H1 (cell line): ENCODE measurements around the gene KCNB1. TPM values are rescaled to one million over a fixed set of nuclear protein-coding genes. Genes with fewer than 3 reads are reported as not detected.

Experiments used
- CTCF ChIA-PET: fragments of 300-600 bp; sonication (Branson Sonifier 250); formaldehyde crosslinking; loops from one replicate; lab custom pipeline; 2021; ENCODE audit not compliant: partially characterized antibody; lab: Charles Lee
- POLR2A ChIA-PET: fragments of 300-600 bp; sonication (Branson Sonifier 250); formaldehyde crosslinking; loops from one replicate; lab custom pipeline; 2021; ENCODE audit warnings: inconsistent platforms; ENCODE audit not compliant: partially characterized antibody; lab: Charles Lee
- DNase-seq, 2 experiments: peaks; one replicate each; pipeline versions ENCODE4 v3.0.0 to v3.0.0-alpha.2; 2010 to 2022; ENCODE audit warnings: low spot score in 2 of 2, low read depth in 1 of 2, mixed read lengths in 1 of 2
- FAIRE-seq: peaks from 2 replicates; lab custom pipeline; 2011; peaks lifted over from hg19 to GRCh38; lab: Jason Lieb, UNC
- H2AFZ ChIP-seq: 2 replicates; pipeline ENCODE4 v1.8.1; 2012; ENCODE audit warnings: low read length, inconsistent platforms
- H2AK5ac ChIP-seq: 2 replicates; pipeline ENCODE4 v1.6.1; 2013; ENCODE audit warnings: low read depth, low read length
- H2BK120ac ChIP-seq: replicated peaks from 2 replicates; pipeline ENCODE3; 2013; ENCODE audit warnings: low read depth, low read length, inconsistent platforms
- H2BK12ac ChIP-seq: 2 replicates; pipeline ENCODE4 v1.6.1; 2013; ENCODE audit warnings: low read depth, low read length
- H2BK15ac ChIP-seq: 2 replicates; pipeline ENCODE4 v1.6.1; 2013; ENCODE audit warnings: low read length
- H2BK20ac ChIP-seq: 2 replicates; pipeline ENCODE4 v1.6.1; 2013; ENCODE audit warnings: low read length
- H2BK5ac ChIP-seq: 2 replicates; pipeline ENCODE4 v1.6.1; 2013; ENCODE audit warnings: low read depth, low read length
- H3K14ac ChIP-seq: 2 replicates; pipeline ENCODE4 v1.6.1; 2013; ENCODE audit warnings: inconsistent platforms; ENCODE audit not compliant: insufficient read length
- H3K18ac ChIP-seq: 2 replicates; pipeline ENCODE4 v1.6.1; 2013; ENCODE audit warnings: low read length; ENCODE audit errors: extremely low read depth
- H3K23ac ChIP-seq: 2 replicates; pipeline ENCODE4 v1.6.1; 2013; ENCODE audit warnings: inconsistent platforms; ENCODE audit not compliant: insufficient read length
- H3K23me2 ChIP-seq: 2 replicates; pipeline ENCODE4 v1.6.1; 2013; ENCODE audit warnings: low read depth, low read length
- H3K27ac ChIP-seq: 2 replicates; pipeline ENCODE4 v1.6.1; 2011; ENCODE audit warnings: low read depth, low read length, inconsistent platforms
- H3K27me3 ChIP-seq, 4 experiments: replicated peaks in 1 of 4; 1 replicate in 1 of 4; 2 replicates in 3 of 4; pipeline versions ENCODE4 v1.6.1 to v1.8.1; 2011 to 2013; ENCODE audit warnings: low read length in 3 of 4, mild to moderate bottlenecking in 3 of 4, inconsistent platforms in 2 of 4, mixed read lengths in 2 of 4, moderate library complexity in 1 of 4; ENCODE audit not compliant: control insufficient read depth in 3 of 4, insufficient read depth in 3 of 4; ENCODE audit errors: extremely low read depth in 1 of 4
- H3K36me3 ChIP-seq, 4 experiments: 2 replicates each; pipeline versions ENCODE4 v1.6.1 to v1.8.1; 2011 to 2013; ENCODE audit warnings: mild to moderate bottlenecking in 4 of 4, low read length in 3 of 4, moderate library complexity in 2 of 4, control low read depth in 1 of 4, inconsistent platforms in 1 of 4; ENCODE audit not compliant: insufficient read depth in 4 of 4, control insufficient read depth in 2 of 4
- H3K4ac ChIP-seq: replicated peaks from 2 replicates; pipeline ENCODE3; 2013; ENCODE audit warnings: low read length, low read depth, mixed read lengths, inconsistent platforms; ENCODE audit not compliant: insufficient read length
- H3K4me1 ChIP-seq, 4 experiments: replicated peaks in 1 of 4; 1 replicate in 1 of 4; 2 replicates in 3 of 4; pipeline versions ENCODE4 v1.6.1 to v1.8.1; 2011 to 2013; ENCODE audit warnings: low read length in 3 of 4, inconsistent platforms in 2 of 4, mixed read lengths in 1 of 4; ENCODE audit not compliant: insufficient read depth in 4 of 4, control insufficient read depth in 3 of 4
- H3K4me2 ChIP-seq, 2 experiments: 2 replicates each; pipeline versions ENCODE4 v1.6.1 to v1.8.1; 2011 to 2013; ENCODE audit warnings: low read depth in 2 of 2, low read length in 2 of 2, control low read depth in 1 of 2, inconsistent platforms in 1 of 2, mild to moderate bottlenecking in 1 of 2; ENCODE audit not compliant: insufficient read depth in 1 of 2
- H3K4me3 ChIP-seq, 4 experiments: fragments of 200-600, 300-600 bp in 1 of 4; sonication (generic), shearing (Covaris generic), sonication (Bioruptor Twin) in 1 of 4; 2 replicates each; pipeline versions ENCODE4 v1.5.1 to v1.8.1; 2011 to 2016; ENCODE audit warnings: low read length in 4 of 4, low read depth in 3 of 4, control low read depth in 2 of 4, inconsistent platforms in 2 of 4, mild to moderate bottlenecking in 2 of 4, mixed read lengths in 1 of 4, moderate library complexity in 1 of 4; ENCODE audit not compliant: insufficient read depth in 2 of 4; ENCODE audit errors: extremely low read depth in 1 of 4
- H3K56ac ChIP-seq: replicated peaks from 2 replicates; pipeline ENCODE3; 2013; ENCODE audit warnings: low read depth, mild to moderate bottlenecking, mixed read lengths, low read length, inconsistent platforms; ENCODE audit not compliant: insufficient read length
- H3K79me1 ChIP-seq: 2 replicates; pipeline ENCODE4 v1.6.1; 2013; ENCODE audit warnings: low read depth, low read length, control low read depth
- H3K79me2 ChIP-seq, 2 experiments: 2 replicates each; pipeline versions ENCODE4 v1.6.1 to v1.8.1; 2012 to 2013; ENCODE audit warnings: low read length in 2 of 2, mild to moderate bottlenecking in 2 of 2, inconsistent platforms in 1 of 2; ENCODE audit not compliant: insufficient read depth in 2 of 2, control insufficient read depth in 1 of 2
- H3K9ac ChIP-seq, 4 experiments: replicated peaks in 1 of 4; 1 replicate in 1 of 4; 2 replicates in 3 of 4; pipeline versions ENCODE4 v1.6.1 to v1.8.1; 2011 to 2013; ENCODE audit warnings: low read depth in 3 of 4, low read length in 3 of 4, control low read depth in 2 of 4, mild to moderate bottlenecking in 2 of 4, moderate library complexity in 2 of 4, inconsistent platforms in 1 of 4; ENCODE audit errors: extremely low read depth in 1 of 4
- H3K9me3 ChIP-seq, 2 experiments: 2 replicates each; pipeline versions ENCODE4 v1.6.1 to v1.8.1; 2012 to 2013; ENCODE audit warnings: mild to moderate bottlenecking in 2 of 2, moderate library complexity in 2 of 2, control low read depth in 1 of 2, inconsistent platforms in 1 of 2, low read depth in 1 of 2, low read length in 1 of 2, mixed read lengths in 1 of 2; ENCODE audit not compliant: insufficient read depth in 2 of 2
- H4K20me1 ChIP-seq, 2 experiments: replicated peaks in 1 of 2; 2 replicates each; pipeline versions ENCODE3 to v1.8.1; 2011 to 2013; ENCODE audit warnings: inconsistent platforms in 2 of 2, low read length in 2 of 2, mild to moderate bottlenecking in 1 of 2; ENCODE audit not compliant: insufficient read depth in 2 of 2, control insufficient read depth in 1 of 2
- H4K5ac ChIP-seq: 2 replicates; pipeline ENCODE4 v1.6.1; 2013; ENCODE audit warnings: low read length, low read depth, mixed read lengths, inconsistent platforms; ENCODE audit not compliant: insufficient read length
- H4K8ac ChIP-seq: 2 replicates; pipeline ENCODE4 v1.8.0; 2013; ENCODE audit warnings: mild to moderate bottlenecking, moderate library complexity, low read length, inconsistent platforms; ENCODE audit not compliant: insufficient read depth; ENCODE audit errors: extremely low read depth
- H4K91ac ChIP-seq: replicated peaks from 2 replicates; pipeline ENCODE3; 2013; ENCODE audit warnings: low read length, mixed read lengths, inconsistent platforms; ENCODE audit not compliant: insufficient read length
- E2F6 ChIP-seq: IDR thresholded peaks from 2 replicates; pipeline ENCODE4 v1.6.1; 2012; ENCODE audit warnings: inconsistent platforms
- EZH2 ChIP-seq: fragments of 200-600 bp; sonication (generic); IDR thresholded peaks from 2 replicates; pipeline ENCODE4 v1.7.1; 2012; ENCODE audit warnings: low read depth, mild to moderate bottlenecking, moderate library complexity, low read length, inconsistent platforms; ENCODE audit not compliant: severe bottlenecking
- PHF8 ChIP-seq: fragments of 200-600 bp; sonication (generic); conservative IDR thresholded peaks from 2 replicates; pipeline ENCODE4 v1.7.1; 2012; ENCODE audit warnings: low read depth, mild to moderate bottlenecking, inconsistent platforms, low read length, moderate library complexity
- TAF7 ChIP-seq: optimal IDR thresholded peaks from 2 replicates; pipeline ENCODE3; 2011; ENCODE audit warnings: low read depth, mild to moderate bottlenecking, inconsistent platforms, low read length, moderate library complexity, borderline replicate concordance
- TBP ChIP-seq: IDR thresholded peaks from 2 replicates; pipeline ENCODE4 v1.6.1; 2011; ENCODE audit warnings: low read depth, low read length, improper control_type of control experiment
- TCF12 ChIP-seq: IDR thresholded peaks from 2 replicates; pipeline ENCODE4 v1.6.1; 2011; ENCODE audit warnings: low read depth, mild to moderate bottlenecking, low read length
- WGBS, 2 experiments: shearing (Covaris generic) in 1 of 2; methylation state at CpG; one replicate each; pipeline versions ENCODE4 v1.1.6 to v1.1.7; 2013 to 2015; ENCODE audit warnings: low lambda C conversion rate in 2 of 2, mixed read lengths in 2 of 2, inconsistent platforms in 1 of 2, low coverage in 1 of 2, missing lambda C conversion rate in 1 of 2; ENCODE audit not compliant: insufficient replicate concordance in 2 of 2, insufficient coverage in 1 of 2, insufficient read length in 1 of 2; ENCODE audit errors: extremely low coverage in 1 of 2, missing lambda C conversion rate in 1 of 2; 5-methylcytosine and 5-hydroxymethylcytosine counted together
- polyA plus RNA-seq, 7 experiments: library from polyadenylated mRNA; depleted of rRNA in 3 of 7; stranded (reverse) in 5 of 7; unstranded in 2 of 7; fragments of >200 nt in 5 of 7; fragments of 200-250 nt in 2 of 7; gene quantifications; 1 replicate in 5 of 7; 2 replicates in 1 of 7; 4 replicates in 1 of 7; pipeline versions ENCODE4 v1.2.1 to v1.2.3, GENCODE V29; 2011 to 2013; ENCODE audit warnings: missing spikeins in 2 of 7, mixed read lengths in 2 of 7
- total RNA-seq: library from RNA; stranded (reverse); fragmentation: NEBNext Ultra II Directional; extraction: Animal tissue kit (Norgen Biotek cat#: 25700); gene quantifications from 2 replicates; pipeline ENCODE4 v1.2.1, GENCODE V29; 2021

The KCNB1 gene
- total and polyA plus RNA-seq, 2 of the 8 experiments (the other 6 are each of a cell fraction or from before 2014, with no cell fraction given) = 0.58 to 0.67 TPM

- ChIA-PET POLR2A (interaction anchor here (1.0 kb wide), 1 partner anchor 68 kb away, joined by 5 read pairs; no protein-coding TSS in a partner anchor), CTCF (interaction anchor here (0.6 to 1.4 kb wide), 4 partner anchors 14 to 402 kb away, joined by 3 to 4 read pairs (median 4); no protein-coding TSS in a partner anchor)
- Histone ChIP-seq H2BK20ac (no peak overlapping the region), H3K23ac (no peak overlapping the region), H3K18ac (no peak overlapping the region), H3K56ac (no peak overlapping the region), H3K14ac (no peak overlapping the region), H2BK5ac (no peak overlapping the region), H3K27ac (no peak overlapping the region), H3K4me2 (no peak overlapping the region), H2BK12ac (no peak overlapping the region), H4K5ac (no peak overlapping the region), H3K9ac (no peak overlapping the region), H3K4me3 (no peak overlapping the region), H3K79me1 (no peaks in the 10 kb centered on the region), H3K27me3 (no peaks in the 10 kb centered on the region), H3K36me3 (no peaks in the 10 kb centered on the region), H4K20me1 (no peaks in the 10 kb centered on the region), H4K8ac (no peak overlapping the region), H4K91ac (no peak overlapping the region), H3K4me1 (no peaks in the 10 kb centered on the region), H2BK120ac (no peak overlapping the region), H3K79me2 (no peaks in the 10 kb centered on the region), H3K9me3 (no peaks in the 10 kb centered on the region), H3K4ac (peak overlapping the region; percentile 45), H2AFZ (no peak overlapping the region), H2BK15ac (no peak overlapping the region), H3K23me2 (no peaks in the 10 kb centered on the region; the same call in 1 of the 2 replicates), H2AK5ac (no peak overlapping the region)
- TF ChIP-seq PHF8 (no peak), E2F6 (no peak), TAF7 (no peak), EZH2 (no peak), TCF12 (no peak), TBP (no peak)
- whole genome bisulfite sequencing, 2 experiments = 90% methylated on average over 4 of the region's 4 CpGs; no CpG with 5 or more reads in 1 of the 2 experiments
- DNase-seq (no peak), FAIRE-seq (no peak)
Measured at GRCh38 chr20:49348563-49348962, 133.9 kb downstream of the KCNB1 start.
